GM19238 (cell line): ENCODE measurements around the gene MORN1.

Source experiments
- DNase-seq: peaks from one replicate; pipeline ENCODE4 v3.0.0; 2011; ENCODE audit warnings: low spot score; ENCODE audit not compliant: insufficient read length

Gene MORN1

DNA sequence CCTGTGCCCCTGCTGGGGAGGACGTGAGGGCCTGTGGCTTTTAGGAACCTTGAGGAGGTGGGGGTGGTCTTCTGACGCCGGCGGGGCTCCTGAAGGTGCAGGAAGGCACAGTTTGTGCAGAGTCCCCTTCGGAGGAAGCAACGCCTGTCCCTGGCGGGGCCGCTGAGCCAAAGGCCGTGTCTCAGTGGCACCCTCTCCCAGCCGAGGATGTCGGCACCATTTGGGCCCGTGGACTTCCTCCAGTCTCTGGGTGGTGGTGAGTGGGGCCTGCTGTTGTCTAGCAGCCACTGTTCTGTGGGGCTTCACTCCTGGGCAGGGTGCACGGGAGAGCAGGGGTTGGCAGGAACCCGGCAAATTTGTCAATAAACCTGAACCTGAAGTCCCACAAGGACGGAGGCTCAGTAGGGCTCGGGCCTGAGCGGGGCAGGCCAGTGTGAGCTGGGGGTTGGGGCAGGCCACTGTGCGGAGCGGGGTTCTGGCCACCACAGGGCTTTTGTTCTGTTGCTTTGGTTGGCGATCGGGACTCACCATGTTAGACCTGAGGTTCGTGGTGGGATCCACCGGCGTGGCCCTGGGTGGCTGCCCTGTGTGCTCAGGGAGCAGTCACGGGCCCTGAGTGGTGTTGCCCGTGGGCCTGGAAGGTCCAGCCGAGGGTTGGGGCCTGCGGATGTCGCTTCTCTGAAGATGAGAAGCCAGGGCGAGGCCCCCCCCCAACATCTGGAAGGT, 98.5 kb downstream of the MORN1 start:
- DNase-seq = no peak

DNA sequence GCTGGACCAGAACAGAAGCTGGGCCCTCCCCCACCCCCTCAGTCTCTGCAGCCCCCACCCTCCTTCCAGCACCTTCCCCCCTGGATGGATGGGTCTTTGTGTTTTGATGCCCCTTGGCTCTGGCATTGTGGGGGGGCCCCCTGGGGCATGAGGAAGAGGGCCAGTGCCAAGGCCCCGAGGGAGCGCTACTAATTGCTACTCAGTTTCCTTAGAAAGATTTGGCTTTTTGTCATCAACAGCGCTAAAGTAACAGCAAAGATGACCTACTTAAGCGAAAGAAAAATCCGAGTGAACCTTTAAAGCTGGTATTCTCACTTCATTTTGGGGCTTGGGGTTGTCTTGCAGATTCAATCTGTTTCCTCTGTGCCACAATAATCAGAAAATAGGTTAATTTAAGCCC, 99.8 kb downstream of the MORN1 start:
- DNase-seq = no peak

DNA sequence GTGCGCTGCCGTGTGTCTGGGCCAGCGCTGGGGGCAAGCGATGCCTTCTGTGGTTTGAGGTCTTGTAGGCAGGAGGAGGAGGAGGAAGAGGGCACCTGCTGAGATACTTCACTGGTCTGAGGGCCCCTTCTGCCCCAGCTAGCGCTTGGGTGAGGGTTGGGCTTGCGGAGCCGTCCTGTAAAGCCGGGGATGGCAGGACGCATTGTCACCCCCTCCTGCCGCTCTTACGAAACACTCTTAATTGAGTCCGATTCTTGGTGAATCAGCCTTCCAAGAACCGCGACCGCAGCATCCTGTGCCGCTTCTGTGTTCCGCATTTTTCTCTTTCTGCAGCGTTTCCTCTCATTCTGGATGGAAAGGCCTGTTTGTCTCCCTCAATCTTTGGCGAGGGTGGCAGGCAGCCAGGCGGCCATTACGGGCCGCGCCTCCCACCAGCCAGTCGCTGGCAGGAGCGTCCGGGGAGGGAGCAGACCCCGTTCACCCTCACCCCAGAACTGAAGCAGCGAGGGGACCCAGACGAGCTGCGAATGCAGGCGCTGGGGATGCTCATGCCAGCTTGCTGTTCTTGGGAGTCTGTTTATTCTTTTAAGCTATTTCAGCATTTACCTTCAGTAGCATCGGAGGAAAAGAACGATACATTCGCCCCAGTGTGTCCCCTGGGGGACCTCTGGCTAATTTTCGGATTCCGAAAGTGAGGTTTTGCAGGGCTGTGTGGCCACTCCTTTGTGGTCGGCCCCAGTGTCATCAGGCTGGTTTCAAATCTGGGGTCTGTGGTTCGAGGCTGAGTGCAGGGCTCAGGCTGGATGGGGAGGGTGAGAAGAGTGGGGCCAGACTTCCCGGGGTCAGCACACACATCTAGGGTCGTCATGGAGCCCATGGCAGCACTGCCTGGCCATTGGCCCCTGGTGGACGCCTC, 100.5 kb downstream of the MORN1 start:
- DNase-seq = peak; percentile 67

DNA sequence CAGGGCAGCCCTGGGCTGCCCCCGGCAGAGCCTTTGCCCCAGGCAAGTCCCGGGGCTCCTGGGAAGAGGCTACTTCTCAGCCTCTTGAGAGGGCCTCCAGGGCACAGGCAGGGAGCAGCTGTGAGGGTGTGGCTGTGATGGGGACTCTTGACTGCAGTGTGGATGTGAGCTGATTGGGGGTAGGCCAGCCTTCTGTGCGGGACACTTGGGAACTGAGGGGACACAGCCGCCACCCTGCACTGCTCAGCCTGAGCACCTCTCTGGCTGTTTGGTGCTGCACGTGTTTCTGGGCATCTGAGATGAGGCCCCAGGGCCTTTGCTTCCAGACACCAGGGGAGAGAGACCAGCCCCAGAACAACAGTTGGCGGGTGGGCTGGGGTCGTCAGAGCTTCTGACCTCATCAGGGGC, 101.2 kb downstream of the MORN1 start:
- DNase-seq = no peak

DNA sequence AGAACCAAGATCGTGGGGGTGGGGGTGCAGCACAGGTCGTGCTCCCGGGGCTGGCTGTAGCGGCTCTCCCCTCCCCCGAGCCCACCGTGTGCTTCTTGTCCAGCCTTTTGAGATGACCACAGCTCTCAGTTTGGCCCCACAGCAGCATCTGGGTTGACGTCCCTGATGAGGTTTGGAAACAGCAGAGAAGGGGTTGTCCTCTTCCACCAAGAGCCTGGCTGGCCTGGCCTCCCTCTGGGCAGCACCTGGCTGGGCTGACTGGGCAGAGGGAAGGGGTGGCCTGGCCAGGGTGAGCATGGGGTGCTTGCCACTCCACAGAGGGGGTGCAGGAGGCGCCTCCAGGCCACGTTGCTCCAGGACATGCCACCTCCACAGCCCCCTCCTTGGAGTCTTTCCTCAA, 101.7 kb downstream of the MORN1 start:
- DNase-seq = no peak

DNA sequence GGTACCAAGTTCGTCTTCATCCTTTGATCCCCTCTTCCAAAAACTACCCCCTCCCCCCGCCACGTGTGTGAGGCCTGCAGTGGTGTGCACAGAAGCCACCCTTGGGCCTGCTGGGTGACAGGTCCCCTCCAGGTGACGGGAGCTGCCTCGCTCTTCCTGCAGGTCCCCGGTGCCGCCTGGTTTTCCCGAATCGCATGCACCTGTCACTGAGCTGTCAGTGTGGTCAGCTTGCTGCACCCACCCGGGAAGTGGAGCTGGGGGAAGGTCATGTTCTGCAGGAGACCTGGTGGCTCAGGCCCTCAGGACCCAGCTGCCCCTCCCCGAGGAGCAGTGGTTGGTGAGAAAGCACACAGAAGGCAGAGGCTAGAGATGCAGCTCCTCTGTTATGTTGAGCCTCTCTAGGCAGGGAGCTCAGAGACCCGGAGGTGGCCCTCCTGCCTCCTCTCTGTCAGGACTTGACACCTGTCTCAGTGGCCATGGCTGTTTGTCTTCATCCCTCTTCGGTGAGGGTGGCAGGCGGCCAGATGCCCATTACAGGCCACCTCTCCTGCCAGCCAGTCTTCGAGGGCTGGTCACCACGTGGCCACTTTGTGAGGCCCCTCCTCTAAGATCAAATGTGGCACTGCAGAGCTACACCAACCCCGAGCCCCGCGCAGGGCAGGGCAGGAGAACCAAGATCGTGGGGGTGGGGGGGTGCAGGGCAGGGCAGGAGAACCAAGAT, 102.4 kb downstream of the MORN1 start:
- DNase-seq = no peak

DNA sequence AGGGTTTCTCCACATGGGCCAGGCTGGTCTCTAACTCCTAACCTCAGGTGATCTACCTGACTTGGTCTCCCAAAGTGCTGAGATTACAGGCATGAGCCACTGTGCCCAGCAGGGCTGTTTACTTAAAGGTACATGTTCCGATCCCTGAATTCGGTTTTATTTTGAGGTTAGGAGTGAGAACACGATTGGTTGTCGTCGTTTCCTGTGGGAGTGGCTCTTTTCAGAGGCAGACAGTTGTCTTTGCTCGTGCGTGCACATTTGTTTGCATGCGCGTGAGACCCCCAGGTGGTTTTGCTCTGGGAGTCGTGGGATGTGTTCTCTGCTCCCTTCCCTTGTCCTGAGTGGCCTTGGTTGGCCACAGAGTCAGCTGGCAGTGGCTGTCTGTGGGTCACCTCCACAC, 103.0 kb downstream of the MORN1 start:
- no peak for DNase-seq

DNA sequence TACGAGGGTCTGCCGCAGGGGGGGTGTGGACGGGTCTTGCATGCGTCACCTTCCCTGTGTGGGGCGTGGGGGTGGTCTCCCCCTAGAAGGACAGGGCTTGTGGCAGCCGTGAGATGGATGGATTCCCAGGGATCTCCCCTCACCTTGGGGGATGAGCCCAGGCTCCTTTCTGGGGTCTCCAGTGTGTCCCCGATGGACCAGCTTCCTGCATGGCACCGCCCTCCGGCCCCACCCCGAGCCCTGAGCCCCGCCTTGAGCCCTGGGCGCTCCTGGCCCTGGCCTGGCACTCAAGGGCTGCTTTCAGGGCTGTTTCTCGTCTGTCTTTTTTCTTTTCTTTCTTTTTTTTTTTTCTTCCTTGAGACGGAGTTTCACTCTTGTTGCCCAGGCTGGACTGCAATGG, 103.7 kb downstream of the MORN1 start:
- DNase-seq = no peak

DNA sequence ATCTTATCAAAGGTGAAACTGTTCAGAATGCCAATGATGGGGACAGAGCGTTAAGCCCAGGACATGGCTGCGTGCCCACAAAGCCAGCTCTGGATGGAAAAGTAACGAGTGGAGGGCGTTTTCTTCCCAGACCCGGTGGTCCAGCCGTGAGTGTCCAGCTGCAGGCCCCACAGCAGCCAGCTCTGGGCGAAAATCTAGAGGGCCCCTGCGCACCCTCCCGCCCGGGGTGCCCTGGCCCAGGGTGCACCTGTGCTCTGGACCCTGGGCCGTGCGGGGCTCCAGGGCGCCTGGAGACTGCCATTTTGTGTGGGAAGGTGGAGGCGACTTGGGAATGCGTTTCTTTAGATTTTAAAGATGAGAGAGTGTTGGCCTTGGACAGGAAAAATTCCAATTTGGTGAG, 104.4 kb downstream of the MORN1 start:
- no peak for DNase-seq

DNA sequence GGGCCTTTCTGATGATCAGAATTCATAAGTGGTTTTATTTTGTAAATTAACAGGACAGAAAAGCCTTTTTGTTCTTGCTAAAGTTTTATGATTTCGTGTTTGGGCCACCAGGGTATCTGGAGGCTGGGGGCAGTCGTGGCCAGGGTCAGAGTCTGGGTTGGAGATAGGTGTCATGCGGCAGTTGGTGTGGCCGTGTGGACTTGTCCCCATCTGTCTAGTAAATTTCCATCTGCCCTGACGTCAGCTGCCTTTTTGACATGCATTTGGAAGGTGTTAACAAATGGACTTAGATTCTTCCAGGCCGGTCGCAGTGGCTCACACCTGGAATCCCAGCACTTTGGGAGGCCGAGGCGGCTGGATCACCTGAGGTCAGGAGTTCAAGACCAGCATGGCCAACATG, 106.4 kb downstream of the MORN1 start:
- no peak for DNase-seq

DNA sequence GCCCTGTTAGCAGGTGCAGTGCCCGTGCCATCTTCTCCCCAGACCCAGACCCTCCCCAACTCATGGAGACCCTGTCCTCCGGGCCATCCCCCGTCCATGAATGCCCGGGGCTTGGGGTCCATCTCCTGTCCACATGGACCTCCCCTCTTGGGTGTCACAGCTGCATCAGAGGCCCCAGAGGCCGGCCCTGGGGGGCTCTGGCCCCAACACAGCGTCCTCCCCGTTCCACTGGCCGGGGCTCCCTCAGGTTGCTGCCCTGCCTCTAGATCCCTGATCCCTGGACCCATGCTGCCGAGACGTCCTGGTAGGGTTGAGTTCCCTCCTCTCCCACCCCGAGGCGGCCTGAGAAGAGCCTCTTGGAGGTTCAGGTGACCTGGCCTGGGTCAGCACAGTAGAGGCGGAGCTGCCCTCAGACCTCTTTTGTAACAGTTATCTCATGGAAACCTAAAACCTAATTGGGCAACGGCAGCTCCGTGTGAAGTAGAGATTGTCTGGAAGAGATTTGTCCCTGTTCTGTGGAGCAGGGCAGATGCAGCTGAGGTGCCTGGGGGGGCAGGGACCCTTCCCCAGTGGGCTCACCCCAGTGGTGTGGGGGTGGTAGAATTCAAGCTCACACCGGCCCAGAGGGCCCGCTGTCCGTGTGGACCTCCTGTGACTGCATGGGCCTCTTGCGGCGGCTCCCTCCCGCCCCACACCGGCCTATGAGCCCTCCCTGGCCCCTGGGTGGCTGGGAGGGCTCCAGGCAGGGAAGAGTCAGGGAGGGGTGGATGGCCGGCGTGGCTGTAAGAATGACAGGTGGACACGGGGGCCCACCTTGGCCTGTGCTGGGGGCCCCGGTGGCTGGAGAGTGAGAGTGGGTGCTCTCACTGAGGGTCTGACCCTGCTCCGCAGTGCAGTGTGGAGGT, 107.1 kb downstream of the MORN1 start:
- DNase-seq = no peak

DNA sequence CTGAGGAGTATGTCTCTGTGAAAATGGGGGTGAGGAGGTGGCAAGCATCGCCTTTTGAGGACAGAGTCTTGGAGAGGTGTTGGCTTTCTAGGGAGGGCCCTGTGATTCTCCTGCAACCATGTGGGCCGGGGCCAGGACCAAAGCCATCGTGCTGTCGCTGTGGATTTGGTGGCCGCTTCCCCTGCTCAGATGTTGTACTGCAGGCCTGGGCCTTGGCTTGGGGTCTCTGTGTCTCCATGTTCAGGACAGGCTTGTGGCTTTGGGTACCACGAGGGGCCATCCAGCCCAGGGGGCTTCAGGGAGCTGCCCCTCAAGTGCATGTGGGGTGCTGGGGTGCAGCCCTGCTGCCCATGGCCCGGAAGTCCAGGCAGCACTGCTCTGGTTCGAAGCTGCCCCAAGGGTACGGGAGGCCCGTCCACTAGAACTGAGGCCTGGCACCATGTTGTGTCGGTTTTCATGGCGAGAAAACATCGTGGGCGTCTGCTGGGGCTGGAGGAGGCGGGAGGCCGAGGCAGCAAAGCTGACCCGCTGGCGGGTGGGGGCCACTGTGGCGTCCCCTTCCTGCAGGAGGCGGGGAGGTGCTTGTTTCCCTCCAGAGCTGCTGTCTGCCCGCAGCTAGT, 107.9 kb downstream of the MORN1 start:
- no peak for DNase-seq

DNA sequence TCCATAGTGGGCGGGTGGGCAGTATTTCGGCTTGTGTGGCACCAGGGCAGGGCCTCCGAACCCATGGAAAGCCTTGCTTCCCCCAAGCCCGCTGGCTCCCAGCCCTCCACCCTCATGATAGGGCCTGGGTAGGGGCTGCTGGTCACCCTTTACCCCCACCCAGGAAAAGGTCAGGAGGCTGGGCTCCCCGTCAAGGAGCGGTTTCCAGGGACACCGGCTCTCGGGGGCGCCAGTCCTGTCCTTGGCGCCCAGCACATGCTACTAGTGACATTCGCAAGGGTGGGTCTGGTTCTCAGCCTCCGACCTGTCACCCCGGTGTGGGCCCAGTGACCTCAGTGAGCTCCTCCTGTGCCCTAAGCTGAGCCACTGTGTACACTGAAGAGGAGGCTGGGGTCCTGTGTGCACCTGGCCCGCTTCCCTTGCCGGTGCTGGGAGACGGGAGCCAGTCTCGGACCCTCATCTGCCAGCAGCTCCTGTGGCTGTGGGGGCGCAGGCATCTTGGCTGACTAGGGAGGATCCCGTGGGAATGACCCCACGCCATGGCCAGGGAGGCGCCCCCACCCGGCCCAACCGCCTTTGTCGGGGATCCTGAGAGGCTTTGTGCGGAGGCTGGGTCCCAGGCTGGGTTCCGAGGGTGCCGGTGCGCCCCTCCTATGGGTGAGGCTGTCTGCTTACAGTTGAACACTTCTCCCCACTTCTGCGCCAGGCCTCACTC, 108.6 kb downstream of the MORN1 start:
- no peak for DNase-seq

DNA sequence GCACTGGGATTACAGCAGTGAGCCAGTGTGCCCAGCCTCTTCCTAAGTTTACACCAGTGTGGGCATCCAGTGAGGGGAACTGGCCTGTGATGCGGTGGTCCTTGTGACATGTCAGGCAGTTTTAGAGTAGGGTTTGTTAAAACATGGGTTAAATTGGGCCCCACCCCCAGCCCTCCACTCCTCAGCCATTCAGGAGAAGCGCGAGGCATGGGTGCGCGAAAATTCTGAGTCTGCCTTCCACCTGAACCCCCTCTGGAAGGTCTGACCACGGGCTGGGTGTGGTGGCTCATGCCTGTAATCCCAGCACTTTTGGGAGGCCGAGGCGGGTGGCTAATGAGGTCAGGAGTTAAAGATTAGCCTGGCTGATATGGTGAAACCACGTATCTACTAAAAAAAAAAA, 111.5 kb downstream of the MORN1 start:
- no peak for DNase-seq

DNA sequence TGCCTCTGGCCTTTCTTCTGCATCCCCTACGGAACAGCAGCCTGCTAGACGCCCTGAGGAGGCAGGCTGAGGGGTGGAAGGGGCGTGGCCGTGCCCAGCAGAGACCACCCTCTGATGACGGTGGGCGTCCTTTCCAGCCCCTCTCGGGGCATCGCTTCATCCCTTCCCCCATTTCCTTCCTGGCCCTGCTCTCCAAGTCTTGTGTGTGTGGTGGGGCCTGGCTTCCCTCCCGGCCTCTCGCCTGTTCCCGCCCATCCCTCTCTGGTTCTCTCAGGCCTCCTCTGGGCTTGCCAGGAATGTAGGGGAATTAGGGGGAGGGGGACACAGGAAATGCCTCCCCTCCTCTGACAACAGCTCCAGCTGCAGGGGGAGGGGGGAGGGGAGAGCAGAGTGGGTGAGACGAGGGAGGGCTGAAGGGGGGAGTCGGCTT, 112.1 kb downstream of the MORN1 start:
- no peak for DNase-seq

DNA sequence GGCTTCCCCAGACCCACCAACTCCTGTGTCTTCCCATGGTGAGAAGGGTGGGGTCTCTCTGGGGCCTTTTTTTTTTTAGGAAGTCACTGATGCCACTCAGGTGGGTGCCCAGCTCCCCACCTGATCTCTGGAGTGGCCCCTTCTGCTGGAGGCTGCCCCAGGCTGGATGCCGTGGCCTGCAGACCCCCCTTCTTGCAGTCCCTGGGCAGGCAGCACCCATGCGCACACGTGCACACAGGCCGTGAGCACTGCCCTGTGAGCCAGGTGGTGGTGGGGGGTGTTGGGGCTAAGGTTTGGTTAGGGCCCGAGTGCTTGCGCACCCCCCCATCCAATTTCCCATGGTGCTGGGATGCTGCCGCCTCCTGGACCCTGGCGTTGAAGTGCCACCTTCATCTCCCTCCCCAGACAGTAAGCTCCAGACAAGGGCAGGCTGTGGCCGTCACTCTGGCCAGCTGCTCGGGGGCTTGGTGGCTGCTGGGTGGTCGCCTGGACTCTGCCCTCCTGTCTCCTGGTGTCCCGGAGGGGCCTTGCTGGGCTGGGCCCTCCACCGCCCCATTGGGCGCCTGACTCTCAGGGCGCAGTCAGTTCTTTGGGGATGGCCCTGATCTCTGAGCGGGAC, 112.7 kb downstream of the MORN1 start:
- no peak for DNase-seq

DNA sequence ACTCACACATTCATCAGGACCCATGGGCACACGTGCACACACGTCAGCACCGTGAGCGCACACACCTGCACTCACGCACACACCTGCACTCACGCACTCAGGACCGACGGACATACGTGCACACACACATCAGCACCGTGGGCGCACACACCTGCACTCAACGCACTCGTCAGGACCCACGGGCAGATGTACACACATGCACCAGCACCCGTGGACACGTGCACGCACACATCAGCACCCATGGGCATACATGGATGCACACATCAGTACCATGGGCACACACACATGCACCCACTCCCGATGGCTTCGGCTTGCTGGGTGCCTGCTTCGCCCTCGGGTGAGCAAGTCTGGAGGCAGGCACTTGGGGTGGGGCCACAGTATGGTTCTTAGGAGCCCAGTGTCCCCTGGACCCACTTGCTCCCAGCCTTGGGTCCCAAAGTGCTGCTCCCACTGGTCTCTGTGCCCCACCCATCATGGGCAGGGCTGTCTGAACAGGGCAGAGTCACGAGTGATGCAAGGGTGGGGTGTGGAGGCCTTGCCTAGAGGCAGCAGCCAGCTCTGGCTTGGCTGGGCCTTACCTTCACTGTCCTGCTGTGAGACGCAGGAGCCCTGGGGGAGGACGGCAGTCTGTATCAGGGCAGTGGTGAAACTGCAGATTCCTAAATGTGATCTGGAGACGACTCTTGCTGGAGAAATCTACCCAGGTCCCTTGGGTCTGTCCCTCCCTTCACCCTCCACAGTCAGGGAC, 113.4 kb downstream of the MORN1 start:
- DNase-seq = no peak

DNA sequence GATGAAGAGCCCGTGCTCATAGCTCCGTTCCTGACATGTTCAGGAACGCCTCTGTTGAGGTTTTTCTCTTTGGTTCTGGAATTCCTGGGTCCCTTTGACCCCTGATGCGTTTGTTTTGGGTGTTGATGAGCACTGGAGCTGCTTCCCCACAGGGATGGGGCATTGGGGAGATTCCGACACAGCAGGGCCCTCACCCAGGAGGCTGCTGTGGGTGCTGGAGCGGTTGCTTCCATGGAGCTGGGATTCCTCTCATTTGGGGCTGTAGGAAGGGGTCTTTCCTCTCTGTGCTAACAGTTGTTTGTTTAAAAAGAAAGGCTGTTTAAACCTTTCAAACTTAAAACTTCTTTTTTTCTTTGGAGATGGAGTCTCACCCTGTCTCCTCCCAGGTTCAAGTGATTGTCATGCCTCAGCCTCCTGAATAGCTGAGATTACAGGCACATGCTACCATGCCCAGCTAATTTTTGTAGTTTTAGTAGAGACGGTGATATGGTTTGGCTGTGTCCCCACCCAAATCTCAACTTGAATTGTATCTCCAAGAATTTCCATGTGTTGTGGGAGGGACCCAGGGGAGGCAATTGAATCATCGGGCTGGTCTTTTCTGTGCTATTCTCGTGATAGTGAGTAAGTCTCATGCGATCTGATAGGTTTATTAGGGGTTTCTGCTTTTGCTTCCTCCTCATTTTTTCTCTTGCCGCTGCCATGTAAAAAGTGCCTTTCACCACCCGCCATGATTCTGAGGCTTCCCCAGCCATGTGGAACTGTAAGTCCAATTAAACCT, 114.4 kb downstream of the MORN1 start:
- no peak for DNase-seq
